ENCODE results near the gene ADISSP.

The ADISSP gene

DNA sequence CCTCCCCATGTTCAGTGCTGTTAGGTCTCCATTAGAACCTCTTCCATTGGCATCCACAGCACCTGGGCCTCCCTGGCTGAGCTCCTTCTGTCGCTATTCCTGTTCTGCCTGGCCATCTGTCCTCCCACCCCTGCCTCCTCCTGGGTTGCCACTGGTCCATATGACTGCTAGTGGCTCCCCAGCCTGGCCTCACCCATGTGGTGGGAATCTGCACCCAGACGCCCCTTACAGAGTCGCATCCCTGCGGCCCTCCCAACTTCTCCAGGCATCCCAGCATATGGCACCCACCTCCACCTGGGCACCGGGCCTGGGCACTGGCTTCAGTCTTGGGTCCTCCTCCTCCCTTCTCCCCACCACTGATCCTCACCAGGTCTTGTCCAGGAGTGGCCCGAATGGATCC is 36.3 kb upstream of the ADISSP start:
- peaks cover 51% of the 10 kb centered on the region for H3K4me1 ChIP-seq (ENCODE audit: control insufficient read depth, insufficient read depth, low read length)
- H3K4me2 ChIP-seq (ENCODE audit: low read length), result no peak overlapping the region
- no peak overlapping the region for H3K9ac ChIP-seq (ENCODE audit: low read depth, low read length)
- no peak overlapping the region for H3K4me3 ChIP-seq (ENCODE audit: low read length)
- peaks cover 77% of the 10 kb centered on the region for H3K36me3 ChIP-seq (ENCODE audit: insufficient read depth, low read length)
- no peaks in the 10 kb centered on the region for H3K9me3 ChIP-seq (replicated peaks; ENCODE audit: low read length)
- H3K27me3 ChIP-seq (ENCODE audit: control insufficient read depth, insufficient read depth, low read length), result no peaks in the 10 kb centered on the region

DNA sequence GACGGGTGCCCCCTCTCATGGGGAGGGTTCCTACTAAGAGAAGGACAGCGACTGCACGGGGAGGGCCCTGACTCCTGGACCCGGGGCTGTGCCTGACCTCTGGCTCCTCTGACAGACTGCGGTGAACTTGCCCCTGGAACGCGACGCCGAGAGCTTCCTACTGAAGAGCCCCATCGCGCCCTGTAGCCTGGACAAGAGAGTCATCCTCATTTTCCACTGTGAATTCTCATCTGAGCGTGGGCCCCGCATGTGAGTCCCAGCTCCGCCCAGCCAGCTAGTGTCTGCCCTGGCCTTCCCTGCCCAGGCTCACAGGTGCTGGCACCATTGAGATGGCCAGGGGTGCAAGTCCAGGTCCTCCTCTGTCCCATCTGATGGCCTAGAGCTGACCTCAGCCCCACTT is 35.7 kb upstream of the ADISSP start:
- Histone ChIP-seq H3K4me2 (ENCODE audit: low read length) (no peak overlapping the region), H3K4me1 (ENCODE audit: control insufficient read depth, insufficient read depth, low read length) (peaks cover 55% of the 10 kb centered on the region), H3K9ac (ENCODE audit: low read depth, low read length) (no peak overlapping the region), H3K9me3 (replicated peaks; ENCODE audit: low read length) (no peaks in the 10 kb centered on the region), H3K27me3 (ENCODE audit: control insufficient read depth, insufficient read depth, low read length) (no peaks in the 10 kb centered on the region), H3K4me3 (ENCODE audit: low read length) (no peak overlapping the region), H3K36me3 (ENCODE audit: insufficient read depth, low read length) (peaks cover 82% of the 10 kb centered on the region)

DNA sequence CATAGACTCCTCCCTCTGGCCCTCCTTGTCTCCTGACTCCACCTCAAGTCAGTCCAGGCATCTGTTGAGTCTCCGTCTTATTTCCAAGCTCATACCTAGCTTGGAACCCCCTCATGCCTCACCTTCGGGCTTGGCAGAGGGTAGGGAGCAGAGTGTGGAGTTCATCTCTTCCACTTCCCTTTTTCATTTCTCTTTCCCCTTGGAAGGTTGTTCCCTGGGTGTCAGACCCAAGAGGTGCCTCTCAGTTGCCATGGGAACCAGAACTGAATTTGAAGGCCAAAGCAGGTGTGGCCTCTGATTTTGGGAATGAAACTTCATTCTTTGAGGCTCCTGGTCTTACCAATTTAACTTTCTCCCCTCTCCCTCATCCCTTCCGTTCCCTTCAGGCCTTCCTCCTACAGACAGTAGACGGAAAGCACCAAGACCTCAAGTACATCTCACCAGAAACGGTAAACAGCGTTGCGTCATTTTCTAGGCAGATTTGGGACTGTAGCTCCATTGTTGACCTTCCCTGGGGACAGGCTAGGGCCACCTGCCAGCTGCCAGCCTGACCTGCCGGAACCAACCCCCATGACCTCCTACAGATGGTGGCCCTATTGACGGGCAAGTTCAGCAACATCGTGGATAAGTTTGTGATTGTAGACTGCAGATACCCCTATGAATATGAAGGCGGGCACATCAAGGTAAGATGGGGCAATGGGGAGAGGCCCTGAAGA is 35.1 kb upstream of the ADISSP start:
- no peaks in the 10 kb centered on the region for H3K9me3 ChIP-seq (replicated peaks; ENCODE audit: low read length)
- peaks cover 55% of the 10 kb centered on the region for H3K4me1 ChIP-seq (ENCODE audit: control insufficient read depth, insufficient read depth, low read length)
- H3K36me3 ChIP-seq (ENCODE audit: insufficient read depth, low read length), result peaks cover 85% of the 10 kb centered on the region
- H3K4me2 ChIP-seq (ENCODE audit: low read length), result no peak overlapping the region
- H3K27me3 ChIP-seq (ENCODE audit: control insufficient read depth, insufficient read depth, low read length), result no peaks in the 10 kb centered on the region
- H3K4me3 ChIP-seq (ENCODE audit: low read length), result no peak overlapping the region
- H3K9ac ChIP-seq (ENCODE audit: low read depth, low read length), result no peak overlapping the region

DNA sequence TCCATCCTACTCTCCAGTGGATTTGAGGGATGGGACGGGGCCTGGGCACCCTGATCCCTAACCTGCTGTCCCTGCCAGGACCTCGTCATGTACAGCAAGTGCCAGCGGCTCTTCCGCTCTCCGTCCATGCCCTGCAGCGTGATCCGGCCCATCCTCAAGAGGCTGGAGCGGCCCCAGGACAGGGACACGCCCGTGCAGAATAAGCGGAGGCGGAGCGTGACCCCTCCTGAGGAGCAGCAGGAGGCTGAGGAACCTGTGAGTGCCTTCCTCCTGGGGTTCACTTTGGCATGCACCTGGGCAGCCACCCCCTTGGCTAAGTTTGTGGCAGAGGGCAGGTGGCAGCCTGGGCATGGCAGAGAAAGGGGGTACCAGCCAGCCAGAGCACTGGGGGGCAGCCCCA is 34.3 kb upstream of the ADISSP start:
- Histone ChIP-seq H3K36me3 (ENCODE audit: insufficient read depth, low read length) (peaks cover 91% of the 10 kb centered on the region), H3K4me1 (ENCODE audit: control insufficient read depth, insufficient read depth, low read length) (peaks cover 52% of the 10 kb centered on the region), H3K27me3 (ENCODE audit: control insufficient read depth, insufficient read depth, low read length) (no peaks in the 10 kb centered on the region), H3K4me3 (ENCODE audit: low read length) (no peak overlapping the region), H3K4me2 (ENCODE audit: low read length) (no peak overlapping the region), H3K9ac (ENCODE audit: low read depth, low read length) (no peak overlapping the region), H3K9me3 (replicated peaks; ENCODE audit: low read length) (no peaks in the 10 kb centered on the region)

DNA sequence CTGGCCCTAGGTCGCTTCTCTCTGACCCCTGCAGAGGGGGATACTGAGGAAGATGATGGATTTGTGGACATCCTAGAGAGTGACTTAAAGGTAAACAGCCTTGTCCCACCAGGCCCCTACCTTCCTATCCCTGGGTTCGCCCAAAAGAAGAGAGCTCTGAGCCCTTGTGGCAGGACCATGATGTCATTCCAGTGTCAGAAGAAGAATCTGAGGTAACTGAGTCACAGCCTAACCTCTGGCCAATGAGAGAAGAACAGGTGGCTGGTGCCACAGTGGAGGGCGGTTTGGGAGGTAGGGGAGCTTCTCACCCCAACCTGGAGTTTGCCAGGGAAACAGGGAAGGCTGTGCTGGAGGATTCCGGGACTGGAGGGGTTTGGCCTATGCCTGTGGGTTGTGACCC is 33.7 kb upstream of the ADISSP start:
- no peaks in the 10 kb centered on the region for H3K27me3 ChIP-seq (ENCODE audit: control insufficient read depth, insufficient read depth, low read length)
- H3K36me3 ChIP-seq (ENCODE audit: insufficient read depth, low read length), result peaks cover 86% of the 10 kb centered on the region

DNA sequence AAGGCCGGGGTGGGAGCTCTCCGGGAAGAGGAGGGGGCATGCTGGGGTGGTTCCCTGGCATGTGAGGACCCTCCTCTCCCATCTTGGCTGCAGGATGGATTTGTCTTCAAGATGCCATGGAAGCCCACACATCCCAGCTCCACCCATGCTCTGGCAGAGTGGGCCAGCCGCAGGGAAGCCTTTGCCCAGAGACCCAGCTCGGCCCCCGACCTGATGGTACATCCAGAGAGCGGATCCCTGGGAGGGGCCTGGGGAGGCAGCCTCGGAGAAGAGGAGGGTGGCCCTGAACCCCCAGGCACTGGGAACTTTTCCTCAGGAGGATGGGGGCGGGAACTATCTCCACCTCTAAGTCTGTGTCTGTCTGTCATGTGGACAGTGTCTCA is 33.3 kb upstream of the ADISSP start:
- peaks cover 42% of the 10 kb centered on the region for H3K4me1 ChIP-seq (ENCODE audit: control insufficient read depth, insufficient read depth, low read length)
- H3K9ac ChIP-seq (ENCODE audit: low read depth, low read length), result no peak overlapping the region
- no peak overlapping the region for H3K4me2 ChIP-seq (ENCODE audit: low read length)
- peaks cover 82% of the 10 kb centered on the region for H3K36me3 ChIP-seq (ENCODE audit: insufficient read depth, low read length)
- H3K4me3 ChIP-seq (ENCODE audit: low read length), result no peak overlapping the region
- no peaks in the 10 kb centered on the region for H3K9me3 ChIP-seq (replicated peaks; ENCODE audit: low read length)
- H3K27me3 ChIP-seq (ENCODE audit: control insufficient read depth, insufficient read depth, low read length), result no peaks in the 10 kb centered on the region

More for the DNA sequence above, 33.7 kb upstream of the ADISSP start:
- Histone ChIP-seq H3K9me3 (replicated peaks; ENCODE audit: low read length) (no peaks in the 10 kb centered on the region), H3K4me2 (ENCODE audit: low read length) (no peak overlapping the region), H3K4me3 (ENCODE audit: low read length) (no peak overlapping the region), H3K4me1 (ENCODE audit: control insufficient read depth, insufficient read depth, low read length) (peaks cover 47% of the 10 kb centered on the region), H3K9ac (ENCODE audit: low read depth, low read length) (peak overlapping the region; percentile 1)

DNA sequence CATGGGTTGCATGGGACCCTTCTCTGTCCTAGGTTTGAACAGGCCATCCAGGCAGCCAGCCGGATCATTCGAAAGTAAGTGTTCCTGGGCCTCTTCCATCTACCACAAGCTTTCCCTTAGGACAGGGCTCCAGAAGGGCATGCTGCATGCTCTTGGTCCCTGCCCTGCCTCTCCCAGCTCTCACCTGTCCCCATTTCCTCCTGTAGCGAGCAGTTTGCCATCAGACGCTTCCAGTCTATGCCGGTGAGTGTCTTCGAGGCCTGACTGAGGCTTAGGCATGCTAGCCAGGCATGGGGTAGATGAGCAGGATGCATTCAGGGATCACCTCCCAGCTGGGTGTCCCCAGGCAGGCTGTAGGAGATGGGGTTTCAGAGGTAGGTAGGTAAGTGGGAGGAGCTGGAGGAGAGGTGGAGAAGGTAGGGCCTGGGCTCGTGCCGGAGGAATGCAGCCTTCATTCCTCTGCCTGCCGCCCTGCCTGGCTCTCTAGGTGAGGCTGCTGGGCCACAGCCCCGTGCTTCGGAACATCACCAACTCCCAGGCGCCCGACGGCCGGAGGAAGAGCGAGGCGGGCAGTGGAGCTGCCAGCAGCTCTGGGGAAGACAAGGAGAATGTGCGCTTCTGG is 32.8 kb upstream of the ADISSP start:
- peaks cover 77% of the 10 kb centered on the region for H3K36me3 ChIP-seq (ENCODE audit: insufficient read depth, low read length)
- no peak overlapping the region for H3K4me2 ChIP-seq (ENCODE audit: low read length)
- H3K4me1 ChIP-seq (ENCODE audit: control insufficient read depth, insufficient read depth, low read length), result peaks cover 40% of the 10 kb centered on the region
- H3K9me3 ChIP-seq (replicated peaks; ENCODE audit: low read length), result no peaks in the 10 kb centered on the region
- peak overlapping the region; percentile 22 for H3K9ac ChIP-seq (ENCODE audit: low read depth, low read length)
- H3K27me3 ChIP-seq (ENCODE audit: control insufficient read depth, insufficient read depth, low read length), result no peaks in the 10 kb centered on the region
- no peak overlapping the region for H3K4me3 ChIP-seq (ENCODE audit: low read length)

DNA sequence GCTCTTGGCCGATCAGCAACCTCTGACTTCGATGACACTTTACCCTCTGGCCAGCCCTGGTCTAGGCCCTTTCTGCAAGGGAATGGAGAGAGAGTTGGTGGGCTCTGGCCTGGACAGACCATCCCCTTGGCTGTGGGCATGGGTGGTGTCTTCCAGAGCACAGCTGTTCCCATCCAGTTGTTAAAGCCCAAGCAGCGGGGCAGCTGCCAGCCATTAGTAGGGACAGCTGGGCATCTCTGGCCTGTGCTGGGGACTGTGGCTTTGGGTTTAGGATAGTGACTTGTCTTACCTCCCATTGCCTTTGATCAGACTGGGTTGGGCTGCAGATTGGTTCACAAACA is 31.3 kb upstream of the ADISSP start:
- H3K9ac ChIP-seq (ENCODE audit: low read depth, low read length), result peak overlapping the region; percentile 84
- peaks cover 63% of the 10 kb centered on the region for H3K36me3 ChIP-seq (ENCODE audit: insufficient read depth, low read length)
- H3K4me2 ChIP-seq (ENCODE audit: low read length), result peak overlapping the region; percentile 94
- no peaks in the 10 kb centered on the region for H3K9me3 ChIP-seq (replicated peaks; ENCODE audit: low read length)
- H3K4me3 ChIP-seq (ENCODE audit: low read length), result peak overlapping the region; percentile 70
- peaks cover 34% of the 10 kb centered on the region for H3K4me1 ChIP-seq (ENCODE audit: control insufficient read depth, insufficient read depth, low read length)
- no peaks in the 10 kb centered on the region for H3K27me3 ChIP-seq (ENCODE audit: control insufficient read depth, insufficient read depth, low read length)

DNA sequence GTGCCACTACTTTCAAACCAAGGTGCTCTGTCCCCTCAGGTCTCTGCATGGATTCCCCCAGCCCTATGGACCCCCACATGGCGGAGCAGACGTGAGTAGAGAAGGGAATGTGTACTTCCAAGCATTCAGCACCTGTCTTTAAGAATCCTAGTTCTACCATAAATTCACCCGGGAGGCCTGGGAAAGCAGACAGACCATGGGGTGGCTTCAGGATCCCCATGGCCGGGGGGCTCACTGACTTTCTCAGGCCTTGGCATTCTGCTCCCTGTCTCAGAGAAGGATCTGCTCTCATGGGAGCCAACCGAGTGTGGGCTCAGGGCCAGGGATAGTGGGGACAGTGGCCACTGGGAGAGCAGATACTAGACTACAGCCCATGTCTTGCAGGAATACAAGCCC is 30.8 kb upstream of the ADISSP start:
- H3K4me3 ChIP-seq (ENCODE audit: low read length), result peak overlapping the region; percentile 70

DNA sequence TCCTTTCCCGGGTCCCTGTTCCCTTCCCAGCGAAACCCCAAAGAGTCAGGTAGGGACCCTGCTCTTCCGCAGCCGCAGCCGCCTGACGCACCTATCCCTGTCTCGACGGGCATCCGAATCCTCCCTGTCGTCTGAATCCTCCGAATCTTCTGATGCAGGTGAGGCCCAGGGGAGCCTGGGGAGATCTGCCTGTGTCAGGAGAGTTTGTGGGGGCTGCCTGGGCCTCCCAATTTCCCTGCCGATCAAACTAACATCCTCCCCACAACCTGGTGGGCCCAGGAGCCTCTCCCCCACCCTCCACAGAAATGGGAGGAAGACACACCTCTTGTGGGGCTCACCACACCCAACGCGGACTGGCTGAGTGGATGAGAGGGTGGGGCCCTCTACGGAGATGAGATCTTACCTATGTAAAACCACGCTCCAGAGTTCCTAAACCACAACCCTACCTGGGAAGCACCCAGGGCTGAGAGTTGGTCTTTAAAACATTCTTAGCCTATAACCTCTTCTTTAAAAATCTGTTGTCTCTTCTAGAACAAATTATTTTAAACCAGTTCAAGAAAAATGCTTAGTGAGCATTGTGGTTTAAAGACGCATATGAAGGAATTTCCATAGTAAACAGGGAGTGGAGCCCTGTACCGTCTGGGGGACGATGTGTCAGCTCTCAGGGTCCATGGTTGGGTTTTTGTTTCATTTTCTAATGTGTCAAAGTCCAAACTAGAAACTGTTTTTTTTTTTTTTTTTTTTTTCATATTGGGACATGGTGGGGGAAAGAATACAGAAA is 30.2 kb upstream of the ADISSP start:
- Histone ChIP-seq H3K27me3 (ENCODE audit: control insufficient read depth, insufficient read depth, low read length) (no peaks in the 10 kb centered on the region), H3K9ac (ENCODE audit: low read depth, low read length) (peak overlapping the region; percentile 84), H3K4me2 (ENCODE audit: low read length) (peak overlapping the region; percentile 94), H3K36me3 (ENCODE audit: insufficient read depth, low read length) (peaks cover 52% of the 10 kb centered on the region), H3K4me3 (ENCODE audit: low read length) (peak overlapping the region; percentile 70), H3K4me1 (ENCODE audit: control insufficient read depth, insufficient read depth, low read length) (peaks cover 34% of the 10 kb centered on the region), H3K9me3 (replicated peaks; ENCODE audit: low read length) (no peaks in the 10 kb centered on the region)

More for the DNA sequence above, 30.8 kb upstream of the ADISSP start:
- Histone ChIP-seq H3K9me3 (replicated peaks; ENCODE audit: low read length) (no peaks in the 10 kb centered on the region), H3K27me3 (ENCODE audit: control insufficient read depth, insufficient read depth, low read length) (no peaks in the 10 kb centered on the region), H3K36me3 (ENCODE audit: insufficient read depth, low read length) (peaks cover 57% of the 10 kb centered on the region), H3K4me1 (ENCODE audit: control insufficient read depth, insufficient read depth, low read length) (peaks cover 34% of the 10 kb centered on the region), H3K9ac (ENCODE audit: low read depth, low read length) (peak overlapping the region; percentile 84), H3K4me2 (ENCODE audit: low read length) (peak overlapping the region; percentile 94)

DNA sequence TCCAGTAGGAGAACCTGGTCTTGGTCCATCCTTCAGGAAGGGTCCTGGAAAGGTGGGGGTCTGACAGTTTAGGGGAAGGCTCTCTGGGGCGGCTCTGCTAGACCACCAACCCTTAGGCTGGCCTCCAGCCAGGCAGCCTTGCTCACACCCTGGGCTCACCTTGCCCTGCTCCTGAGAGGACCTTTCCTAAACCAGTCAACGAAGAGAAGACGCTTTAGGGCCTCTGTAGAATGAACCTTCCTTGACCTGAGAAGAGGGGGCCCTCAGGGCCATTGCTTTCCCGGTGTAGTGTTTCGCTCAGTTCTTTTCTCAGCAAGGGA is 29.6 kb upstream of the ADISSP start:
- Histone ChIP-seq H3K4me3 (ENCODE audit: low read length) (peak overlapping the region; percentile 70), H3K9me3 (replicated peaks; ENCODE audit: low read length) (no peaks in the 10 kb centered on the region), H3K36me3 (ENCODE audit: insufficient read depth, low read length) (peaks cover 46% of the 10 kb centered on the region), H3K27me3 (ENCODE audit: control insufficient read depth, insufficient read depth, low read length) (no peaks in the 10 kb centered on the region), H3K4me1 (ENCODE audit: control insufficient read depth, insufficient read depth, low read length) (peaks cover 34% of the 10 kb centered on the region), H3K9ac (ENCODE audit: low read depth, low read length) (peak overlapping the region; percentile 84), H3K4me2 (ENCODE audit: low read length) (peak overlapping the region; percentile 94)
